Keratinocyte (primary cell): Measurements from ENCODE around the gene ERO1B. TPM values are rescaled to one million over a fixed set of nuclear protein-coding genes. Genes with fewer than 3 reads are reported as not detected.
"Not testable (repeated sequence)": the region's sequence is repeated elsewhere in the genome, so short reads cannot be mapped to it uniquely, and the experiment has no call there.

Source experiments
- DNase-seq: peaks from one replicate; pipeline ENCODE4 v3.0.0-alpha.2; 2011; ENCODE audit warnings: low read depth, missing footprints, low spot score
- FAIRE-seq: peaks from 2 replicates; lab custom pipeline; 2011; peaks lifted over from hg19 to GRCh38; lab: Jason Lieb, UNC
- H2AFZ ChIP-seq: 2 replicates; pipeline ENCODE4 v1.6.0; 2012; ENCODE audit warnings: low read length, control low read depth, inconsistent platforms; ENCODE audit not compliant: control insufficient read depth
- H3K27ac ChIP-seq: 2 replicates; pipeline ENCODE4 v1.5.1; 2011; ENCODE audit warnings: low read length; ENCODE audit not compliant: control insufficient read depth, insufficient read depth
- H3K27me3 ChIP-seq: 3 replicates; pipeline ENCODE4 v1.6.0; 2011; ENCODE audit warnings: low read length; ENCODE audit not compliant: control insufficient read depth, insufficient read depth; ENCODE audit errors: extremely low read depth
- H3K36me3 ChIP-seq, 2 experiments: 2 replicates in 1 of 2; 3 replicates in 1 of 2; pipeline ENCODE4 v1.5.1; 2011; ENCODE audit warnings: low read length in 2 of 2, mild to moderate bottlenecking in 1 of 2; ENCODE audit not compliant: control insufficient read depth in 2 of 2, insufficient read depth in 2 of 2; ENCODE audit errors: extremely low read depth in 1 of 2
- H3K4me1 ChIP-seq: 3 replicates; pipeline ENCODE4 v1.5.1; 2011; ENCODE audit warnings: low read length; ENCODE audit not compliant: control insufficient read depth, insufficient read depth; ENCODE audit errors: extremely low read depth
- H3K4me2 ChIP-seq: 3 replicates; pipeline ENCODE4 v1.6.0; 2011; ENCODE audit warnings: low read depth, low read length; ENCODE audit not compliant: control insufficient read depth, insufficient read depth; ENCODE audit errors: extremely low read depth
- H3K4me3 ChIP-seq, 3 experiments: fragments of 200-600 bp in 1 of 3; sonication (generic) in 1 of 3; 2 replicates in 2 of 3; 3 replicates in 1 of 3; pipeline ENCODE4 v1.5.1; 2011 to 2016; ENCODE audit warnings: low read length in 3 of 3, mild to moderate bottlenecking in 3 of 3, control low read depth in 2 of 3, inconsistent platforms in 1 of 3, low read depth in 1 of 3, mixed read lengths in 1 of 3, mixed run types in 1 of 3, moderate library complexity in 1 of 3; ENCODE audit not compliant: control insufficient read depth in 2 of 3, insufficient read depth in 2 of 3; ENCODE audit errors: extremely low read depth in 1 of 3
- H3K79me2 ChIP-seq: 2 replicates; pipeline ENCODE4 v1.6.0; 2012; ENCODE audit warnings: low read length; ENCODE audit not compliant: control insufficient read depth, insufficient read depth
- H3K9ac ChIP-seq: 3 replicates; pipeline ENCODE4 v1.6.0; 2011; ENCODE audit warnings: low read length; ENCODE audit not compliant: control insufficient read depth, insufficient read depth; ENCODE audit errors: extremely low read depth
- H3K9me1 ChIP-seq: 3 replicates; pipeline ENCODE4 v1.6.0; 2011; ENCODE audit warnings: low read length; ENCODE audit not compliant: control insufficient read depth, insufficient read depth; ENCODE audit errors: extremely low read depth
- H3K9me3 ChIP-seq: 2 replicates; pipeline ENCODE4 v1.5.1; 2012; ENCODE audit warnings: low read depth, low read length; ENCODE audit not compliant: control insufficient read depth
- H4K20me1 ChIP-seq: 3 replicates; pipeline ENCODE4 v1.6.0; 2011; ENCODE audit warnings: low read length; ENCODE audit not compliant: control insufficient read depth, insufficient read depth; ENCODE audit errors: extremely low read depth
- EZH2 ChIP-seq: IDR thresholded peaks from one replicate; pipeline ENCODE4 v1.6.1; 2012; ENCODE audit warnings: inconsistent platforms, mild to moderate bottlenecking, low read length, moderate library complexity
- dilution Hi-C: fragments of 300-500 bp; cut with MboI; formaldehyde crosslinking; loops from one replicate; pipeline ENCODE4 v1.7.0; 2020; ENCODE audit warnings: low sequenced_read_pairs; ENCODE audit not compliant: extremely low pct_ligation_motif_present
- polyA minus RNA-seq, 3 experiments: library from RNA; depleted of rRNA, polyadenylated mRNA; stranded (reverse); fragments of >200 nt; gene quantifications; 1 replicate in 1 of 3; 2 replicates in 1 of 3; 3 replicates in 1 of 3; pipeline ENCODE4 v1.2.3, GENCODE V29; 2011
- polyA plus RNA-seq, 5 experiments: library from polyadenylated mRNA; depleted of rRNA in 3 of 5; stranded (reverse) in 3 of 5; stranded (forward) in 1 of 5; unstranded in 1 of 5; fragments of >200 nt; gene quantifications; 1 replicate in 1 of 5; 2 replicates in 3 of 5; 3 replicates in 1 of 5; pipeline versions ENCODE4 v1.2.1 to v1.2.3, GENCODE V29; 2011 to 2012; ENCODE audit warnings: missing spikeins in 2 of 5, low read depth in 1 of 5, low replicate concordance in 1 of 5
- TF ChIP-seq, protein P1 (sequence below), 3 experiments: IDR thresholded peaks in 1 of 3; conservative IDR thresholded peaks in 1 of 3; optimal IDR thresholded peaks in 1 of 3; 2 replicates in 2 of 3; 3 replicates in 1 of 3; pipeline versions ENCODE3 to v1.5.1; 2011; ENCODE audit warnings: low read length in 3 of 3, mild to moderate bottlenecking in 3 of 3, moderate library complexity in 2 of 3, control low read depth in 1 of 3, inconsistent platforms in 1 of 3; ENCODE audit not compliant: insufficient read depth in 2 of 3; ENCODE audit errors: extremely low read depth in 1 of 3

The ERO1B gene, protein sequence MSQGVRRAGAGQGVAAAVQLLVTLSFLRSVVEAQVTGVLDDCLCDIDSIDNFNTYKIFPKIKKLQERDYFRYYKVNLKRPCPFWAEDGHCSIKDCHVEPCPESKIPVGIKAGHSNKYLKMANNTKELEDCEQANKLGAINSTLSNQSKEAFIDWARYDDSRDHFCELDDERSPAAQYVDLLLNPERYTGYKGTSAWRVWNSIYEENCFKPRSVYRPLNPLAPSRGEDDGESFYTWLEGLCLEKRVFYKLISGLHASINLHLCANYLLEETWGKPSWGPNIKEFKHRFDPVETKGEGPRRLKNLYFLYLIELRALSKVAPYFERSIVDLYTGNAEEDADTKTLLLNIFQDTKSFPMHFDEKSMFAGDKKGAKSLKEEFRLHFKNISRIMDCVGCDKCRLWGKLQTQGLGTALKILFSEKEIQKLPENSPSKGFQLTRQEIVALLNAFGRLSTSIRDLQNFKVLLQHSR
- polyA plus RNA-seq (1.5 to 3.1 TPM (median 1.5 TPM) in 3 replicates), polyA minus RNA-seq (0.33 to 2.8 TPM (median 2.0 TPM) in 3 replicates)
- 1.8 TPM for polyA plus RNA-seq (2011; ENCODE audit: low read depth)
- polyA plus RNA-seq (2011; cell fraction: cytosol; rRNA removed), result 0.68 and 1.7 TPM in 2 replicates
- 2.1 and 4.0 TPM in 2 replicates for polyA plus RNA-seq (2011; cell fraction: nucleus; rRNA removed)
- polyA plus RNA-seq (2012; ENCODE audit: low replicate concordance), result 1.9 and 2.0 TPM in 2 replicates
- polyA minus RNA-seq (2011; cell fraction: cytosol; rRNA and poly(A)+ RNA removed), result 1.9 TPM
- polyA minus RNA-seq (2011; cell fraction: nucleus; rRNA and poly(A)+ RNA removed), result 2.3 and 4.2 TPM in 2 replicates

DNA sequence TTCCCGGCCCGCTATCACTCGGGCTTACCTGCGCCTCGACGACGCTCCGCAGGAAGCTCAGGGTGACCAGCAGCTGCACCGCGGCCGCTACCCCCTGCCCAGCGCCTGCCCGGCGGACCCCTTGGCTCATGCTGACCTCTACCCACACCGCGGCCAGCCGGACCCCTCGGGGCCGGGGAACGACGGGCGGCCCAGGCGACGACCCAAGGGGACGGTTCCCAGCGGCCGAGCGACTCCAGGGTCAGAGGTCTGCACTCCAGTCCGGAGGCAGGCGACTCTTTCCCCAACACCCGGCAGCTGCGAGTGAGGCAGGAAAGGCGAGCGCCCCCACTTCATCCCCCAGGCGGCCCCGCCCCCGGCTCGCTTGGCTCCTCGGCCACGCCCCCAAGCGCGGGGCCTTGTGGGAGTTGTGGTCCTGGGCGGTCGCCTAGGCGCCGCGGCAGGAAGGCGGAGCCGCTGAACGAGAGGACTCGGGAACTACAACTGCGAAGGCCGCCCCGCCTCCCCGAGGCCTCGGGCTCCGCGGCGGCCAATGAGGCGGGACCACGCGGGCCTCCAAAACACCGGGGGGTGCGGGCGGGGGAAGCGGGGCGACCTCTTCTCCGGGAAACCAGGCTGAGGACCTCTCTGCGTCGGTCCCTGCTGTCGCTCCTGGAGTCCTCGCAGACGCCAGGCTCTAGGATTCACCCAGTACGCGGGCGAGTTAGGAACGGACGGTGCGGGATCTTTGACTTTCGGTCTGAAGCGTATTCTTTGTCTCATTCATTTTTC, at the start of gene ERO1B:
TSS of gene ERO1B (minus strand) at position 305 of the 771 bp plus-strand sequence. CDS start at position 130, 175 bp downstream.
- no peak for FAIRE-seq
- dilution Hi-C loops, result no loop called here
- H3K27ac ChIP-seq, result peak within 1 kb of the TSS; percentile 59

DNA sequence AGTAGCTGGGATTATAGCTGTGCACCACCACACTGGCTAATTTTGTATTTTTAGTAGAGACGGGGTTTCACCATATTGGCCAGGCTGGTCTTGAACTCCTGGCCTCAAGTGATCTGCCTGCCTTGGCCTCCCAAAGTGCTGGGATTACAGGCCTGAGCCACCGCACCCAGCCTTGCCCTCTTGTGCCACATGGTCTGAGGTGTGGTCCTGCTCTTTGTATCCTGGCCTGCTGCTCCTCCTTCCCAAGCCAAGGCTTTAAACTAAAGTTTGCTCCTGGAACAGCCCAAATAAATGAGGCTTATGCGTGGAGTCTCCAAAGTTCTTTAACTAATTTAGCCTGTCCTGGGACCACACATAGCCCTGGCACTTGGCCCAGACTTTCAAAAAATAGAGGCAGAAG, 49.7 kb upstream of the ERO1B start:
- H2AFZ ChIP-seq, H3K9ac ChIP-seq, H3K79me2 ChIP-seq, DNase-seq, FAIRE-seq, H3K9me3 ChIP-seq, dilution Hi-C loops, H3K36me3 ChIP-seq, H3K9me1 ChIP-seq, H3K4me3 ChIP-seq, H3K4me1 ChIP-seq, H3K27ac ChIP-seq, H3K4me2 ChIP-seq, H3K27me3 ChIP-seq, H4K20me1 ChIP-seq: not testable (repeated sequence)

More for the DNA sequence above, at the start of gene ERO1B:
- no peaks in the 10 kb centered on the region for H3K79me2 ChIP-seq
- no peaks in the 10 kb centered on the region for H3K27me3 ChIP-seq
- peak; percentile 69 for DNase-seq
- H2AFZ ChIP-seq, result peak within 1 kb of the TSS; percentile 95
- H3K4me3 ChIP-seq, result peak within 1 kb of the TSS; percentile 64 to 84 (median 84)
- H3K4me1 ChIP-seq, result peaks cover 4% of the 10 kb centered on the region
- H4K20me1 ChIP-seq, result no peaks in the 10 kb centered on the region
- no peaks in the 10 kb centered on the region for H3K9me1 ChIP-seq
- H3K4me2 ChIP-seq, result peak within 1 kb of the TSS; percentile 90
- TF ChIP-seq, protein P1, sequence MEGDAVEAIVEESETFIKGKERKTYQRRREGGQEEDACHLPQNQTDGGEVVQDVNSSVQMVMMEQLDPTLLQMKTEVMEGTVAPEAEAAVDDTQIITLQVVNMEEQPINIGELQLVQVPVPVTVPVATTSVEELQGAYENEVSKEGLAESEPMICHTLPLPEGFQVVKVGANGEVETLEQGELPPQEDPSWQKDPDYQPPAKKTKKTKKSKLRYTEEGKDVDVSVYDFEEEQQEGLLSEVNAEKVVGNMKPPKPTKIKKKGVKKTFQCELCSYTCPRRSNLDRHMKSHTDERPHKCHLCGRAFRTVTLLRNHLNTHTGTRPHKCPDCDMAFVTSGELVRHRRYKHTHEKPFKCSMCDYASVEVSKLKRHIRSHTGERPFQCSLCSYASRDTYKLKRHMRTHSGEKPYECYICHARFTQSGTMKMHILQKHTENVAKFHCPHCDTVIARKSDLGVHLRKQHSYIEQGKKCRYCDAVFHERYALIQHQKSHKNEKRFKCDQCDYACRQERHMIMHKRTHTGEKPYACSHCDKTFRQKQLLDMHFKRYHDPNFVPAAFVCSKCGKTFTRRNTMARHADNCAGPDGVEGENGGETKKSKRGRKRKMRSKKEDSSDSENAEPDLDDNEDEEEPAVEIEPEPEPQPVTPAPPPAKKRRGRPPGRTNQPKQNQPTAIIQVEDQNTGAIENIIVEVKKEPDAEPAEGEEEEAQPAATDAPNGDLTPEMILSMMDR (optimal IDR thresholded peaks at IDR 0.05 in 1 of 3, IDR thresholded peaks at IDR 0.05 in 1 of 3, conservative IDR thresholded peaks at IDR 0.05 in 1 of 3; ENCODE audit: extremely low read depth in 1 of 3, insufficient read depth in 2 of 3, low read length in 3 of 3), result peak in 1 of 3 experiments; percentile 4
- no peak for TF ChIP-seq EZH2
- H3K9me3 ChIP-seq, result no peaks in the 10 kb centered on the region
- H3K36me3 ChIP-seq, result no peaks in the 10 kb centered on the region
- peak within 1 kb of the TSS; percentile 84 for H3K9ac ChIP-seq
